ENCODE results near the gene MMP14. TPM values are rescaled to one million over a fixed set of nuclear protein-coding genes. Genes with fewer than 3 reads are reported as not detected.

The MMP14 gene
- total RNA-seq, 4 donors from 2014 or later: 135 to 190 (median 151) TPM

GRCh38 chr14:22896760-22897159 is 60.4 kb downstream of the MMP14 start:
- 79 to 84% methylated on average over 3 of the region's 3 CpGs for WGBS, 2 donors
- TF ChIP-seq CTCF (IDR thresholded peaks at IDR 0.05): no peak
- no peak for TF ChIP-seq POLR2A (IDR thresholded peaks at IDR 0.05)
- intact Hi-C loops (cut with DNase I; ENCODE audit: low total_unique reads): no loop called here
- no peak overlapping the region for H3K4me3 ChIP-seq (ENCODE audit: low read depth, poor library complexity, severe bottlenecking)
- no peak for DNase-seq (ENCODE audit: low spot score in 2 of 2)

GRCh38 chr14:22897357-22897756 is 61.0 kb downstream of the MMP14 start:
- intact Hi-C loops (cut with DNase I; ENCODE audit: low total_unique reads): no loop called here
- WGBS, 2 donors: 95 to 96% methylated on average over 1 of the region's 1 CpG
- TF ChIP-seq POLR2A (IDR thresholded peaks at IDR 0.05): no peak
- no peak for TF ChIP-seq CTCF (IDR thresholded peaks at IDR 0.05)
- DNase-seq (ENCODE audit: low spot score in 2 of 2): no peak
- H3K4me3 ChIP-seq (ENCODE audit: low read depth, poor library complexity, severe bottlenecking): no peak overlapping the region

Other genes starting within 250 kb of the MMP14 start
- gene DAD1, start 247.4 kb upstream of the MMP14 start, total RNA-seq: 100 to 1,000 TPM; 103 to 131 (median 124) TPM
- 10 to 100 TPM; 20.5 to 29.3 (median 28.5) TPM for gene ABHD4, start 238.3 kb upstream of the MMP14 start, total RNA-seq
- not detected for gene OR6J1, start 192.2 kb upstream of the MMP14 start, total RNA-seq
- gene OXA1L, start 69.9 kb upstream of the MMP14 start, total RNA-seq: 10 to 100 TPM; 64.3 to 83.6 (median 74.1) TPM
- 10 to 100 TPM in 1 of 4 donors, 1 to 10 TPM in 3; 1.1 to 12.8 (median 6.5) TPM for gene SLC7A7, start 21.1 kb upstream of the MMP14 start, total RNA-seq
- 100 to 1,000 TPM in 1 of 4 donors, 10 to 100 TPM in 3; 24.8 to 230 (median 41.4) TPM for gene MRPL52, start 6.7 kb upstream of the MMP14 start, total RNA-seq
- gene LRP10, start 35.2 kb downstream of the MMP14 start, total RNA-seq: 100 to 1,000 TPM; 148 to 209 (median 167) TPM
- 1 to 10 TPM in 2 of 4 donors, under 1 TPM in 2; 0.52 to 2.5 (median 1.5) TPM for gene REM2, start 46.6 kb downstream of the MMP14 start, total RNA-seq
- gene RBM23, start 82.6 kb downstream of the MMP14 start, total RNA-seq: 100 to 1,000 TPM in 2 of 4 donors, 10 to 100 TPM in 2; 71.2 to 202 (median 105) TPM
- gene PRMT5, start 92.8 kb downstream of the MMP14 start, total RNA-seq: 10 to 100 TPM; 42.9 to 53.2 (median 48.3) TPM
- 10 to 100 TPM; 52.3 to 74.4 (median 61.9) TPM for gene HAUS4, start 120.5 kb downstream of the MMP14 start, total RNA-seq
- 10 to 100 TPM; 66.2 to 98.4 (median 74.8) TPM for gene AJUBA, start 146.0 kb downstream of the MMP14 start, total RNA-seq
- 10 to 100 TPM; 16.9 to 29.6 (median 23.2) TPM for gene C14orf93, start 173.6 kb downstream of the MMP14 start, total RNA-seq
- 100 to 1,000 TPM in 2 of 4 donors, 10 to 100 TPM in 2; 70.6 to 148 (median 116) TPM for gene PSMB5, start 198.3 kb downstream of the MMP14 start, total RNA-seq
- gene PSMB11, start 205.6 kb downstream of the MMP14 start, total RNA-seq: not detected
- gene CDH24, start 220.9 kb downstream of the MMP14 start, total RNA-seq: 1 to 10 TPM; 3.0 to 4.9 (median 3.9) TPM

Measured in lower leg skin (tissue), 4 donors.